Panc1 (cell line): ENCODE results near the gene ENOPH1. TPM values are rescaled to one million over a fixed set of nuclear protein-coding genes. Genes with fewer than 3 reads are reported as not detected.

Experiments
- ATAC-seq: fragments of 200-7000 bp; cut with Tn5 transposase; 2 replicates; pipeline ENCODE4 v1.9.1; 2020; ENCODE audit warnings: mild to moderate bottlenecking, moderate library complexity
- BruUV-seq: library from RNA; stranded (reverse); fragments of 400-500 nt; replicated peaks from 2 replicates; lab custom pipeline; 2021; lab: Mats Ljungman, UMichigan
- CTCF ChIA-PET: fragments of 300-600 bp; sonication (Branson Sonifier 250); formaldehyde crosslinking; loops from one replicate; lab custom pipeline; 2022; ENCODE audit warnings: antibody characterized with exemption; lab: Charles Lee
- POLR2A ChIA-PET: fragments of 300-600 bp; sonication (Branson Sonifier 250); formaldehyde crosslinking; loops from one replicate; lab custom pipeline; 2022; ENCODE audit warnings: antibody characterized with exemption; lab: Charles Lee
- DNase-seq: peaks from one replicate; pipeline ENCODE4 v3.0.0-alpha.2; 2010; ENCODE audit warnings: low read depth, low spot score
- H3K27ac ChIP-seq: 2 replicates; pipeline ENCODE4 v1.5.1; 2011; ENCODE audit warnings: mild to moderate bottlenecking, low read length, inconsistent platforms
- H3K27me3 ChIP-seq: fragments of 200-500 bp; sonication (Bioruptor generic); 2 replicates; pipeline ENCODE4 v1.6.0; 2014; ENCODE audit warnings: low read length, inconsistent platforms; ENCODE audit not compliant: control insufficient read depth, insufficient read depth
- H3K36me3 ChIP-seq: fragments of 200-500 bp; sonication (Bioruptor generic); 2 replicates; pipeline ENCODE4 v1.5.1; 2014; ENCODE audit warnings: inconsistent platforms, mild to moderate bottlenecking, low read length, moderate library complexity; ENCODE audit not compliant: control insufficient read depth, insufficient read depth
- H3K4me1 ChIP-seq: 2 replicates; pipeline ENCODE4 v1.5.1; 2011; ENCODE audit warnings: inconsistent platforms, mild to moderate bottlenecking, low read length, moderate library complexity; ENCODE audit not compliant: control insufficient read depth, insufficient read depth
- H3K4me3 ChIP-seq, 2 experiments: 2 replicates each; pipeline ENCODE4 v1.5.1; 2011 to 2012; ENCODE audit warnings: low read depth in 2 of 2, low read length in 2 of 2, mild to moderate bottlenecking in 2 of 2, inconsistent platforms in 1 of 2, moderate library complexity in 1 of 2
- H3K9me3 ChIP-seq: fragments of 200-500 bp; sonication (Bioruptor generic); 2 replicates; pipeline ENCODE4 v1.5.1; 2014; ENCODE audit warnings: low read depth, mild to moderate bottlenecking, inconsistent platforms, low read length, moderate library complexity; ENCODE audit not compliant: control insufficient read depth, insufficient read depth
- CTCF ChIP-seq: fragments of 450-650 bp; IDR thresholded peaks from 2 replicates; pipeline ENCODE4 v1.5.1; 2017; ENCODE audit warnings: mild to moderate bottlenecking
- POLR2AphosphoS5 ChIP-seq: IDR thresholded peaks from 2 replicates; pipeline ENCODE4 v1.6.1; 2012; ENCODE audit warnings: mild to moderate bottlenecking, low read depth, low read length, moderate library complexity
- REST ChIP-seq, 2 experiments: IDR thresholded peaks; 2 replicates each; pipeline ENCODE4 v1.6.1; 2011 to 2012; ENCODE audit warnings: low read depth in 2 of 2, control low read depth in 1 of 2, low read length in 1 of 2, mild to moderate bottlenecking in 1 of 2, moderate library complexity in 1 of 2; ENCODE audit not compliant: insufficient read depth in 1 of 2
- SIN3A ChIP-seq: IDR thresholded peaks from 2 replicates; pipeline ENCODE4 v1.6.1; 2012; ENCODE audit warnings: low read depth, mild to moderate bottlenecking, low read length, moderate library complexity, borderline replicate concordance; ENCODE audit not compliant: insufficient read depth
- TCF7L2 ChIP-seq: IDR thresholded peaks from 2 replicates; pipeline ENCODE4 v1.6.1; 2011; ENCODE audit warnings: mild to moderate bottlenecking, low read depth, low read length, inconsistent platforms
- in situ Hi-C: cut with HindIII; loops from 2 replicates; pipeline ENCODE4 v1.10.0; 2016; ENCODE audit warnings: low sequenced_read_pairs, low pct_unique_long_range_greater_than_20kb
- intact Hi-C: fragments of 100-400 bp; cut with micrococcal nuclease; formaldehyde crosslinking; loops from one replicate; pipeline ENCODE4 v1.10.0; 2022; ENCODE audit not compliant: unreplicated experiment
- total RNA-seq: library from RNA; stranded (reverse); gene quantifications from one replicate; pipeline ENCODE4 v1.2.1, GENCODE V29; 2021; ENCODE audit not compliant: unreplicated experiment

Gene ENOPH1
- total RNA-seq, 1 experiment from 2014 or later, result 34.7 TPM

- TF ChIP-seq TCF7L2 (no peak), REST (IDR thresholded peaks at IDR 0.05; ENCODE audit: insufficient read depth in 1 of 2, low read depth in 2 of 2, low read length in 1 of 2) (no peak), SIN3A (no peak), POLR2AphosphoS5 (no peak), CTCF (no peak)
- CTCF ChIA-PET, result no interaction called here
- no TSS peak for BruUV-seq
- DNase-seq, result no peak
- intact Hi-C loops, result no loop called here
- ATAC-seq, result no peak
- Histone ChIP-seq H3K4me1 (no peaks in the 10 kb centered on the region), H3K27me3 (no peaks in the 10 kb centered on the region), H3K27ac (no peak overlapping the region), H3K9me3 (no peaks in the 10 kb centered on the region), H3K36me3 (no peaks in the 10 kb centered on the region), H3K4me3 (no peak overlapping the region)
- in situ Hi-C loops, result no loop called here
- POLR2A ChIA-PET, result no interaction called here
Observed at GRCh38 chr4:82401600-82401999, 28.8 kb upstream of the ENOPH1 start.

GRCh38 chr4:82402196-82402775 is 28.1 kb upstream of the ENOPH1 start:
- in situ Hi-C loops, result no loop called here
- ChIA-PET POLR2A (no interaction called here), CTCF (no interaction called here)
- Histone ChIP-seq H3K4me1 (no peaks in the 10 kb centered on the region), H3K27me3 (no peaks in the 10 kb centered on the region), H3K36me3 (no peaks in the 10 kb centered on the region), H3K4me3 (no peak overlapping the region), H3K9me3 (no peaks in the 10 kb centered on the region), H3K27ac (no peak overlapping the region)
- DNase-seq (no peak), ATAC-seq (no peak)
- no peak for TF ChIP-seq REST (IDR thresholded peaks at IDR 0.05; ENCODE audit: insufficient read depth in 1 of 2, low read depth in 2 of 2, low read length in 1 of 2)
- TF ChIP-seq POLR2AphosphoS5, result no peak
- TF ChIP-seq TCF7L2, result no peak
- no peak for TF ChIP-seq CTCF
- no peak for TF ChIP-seq SIN3A
- intact Hi-C loops, result no loop called here
- BruUV-seq, result no TSS peak
